ENCODE measurements around the gene MMP17.
"Not testable (repeated sequence)": the region's sequence is repeated elsewhere in the genome, so short reads cannot be mapped to it uniquely, and the experiment has no call there.

Gene MMP17

GRCh38 chr12:131799828-131800593, 28.2 kb upstream of the MMP17 start:
- no peak for DNase-seq

- DNase-seq = no peak
These were observed 27.5 kb upstream of the MMP17 start for GRCh38 chr12:131800594-131801135.

- no peak for DNase-seq
These were observed 26.8 kb upstream of the MMP17 start for GRCh38 chr12:131801254-131801866.

- DNase-seq = no peak
These were observed 24.2 kb upstream of the MMP17 start for GRCh38 chr12:131803961-131804521.

GRCh38 chr12:131805421-131805820, 22.8 kb upstream of the MMP17 start:
- no peak for DNase-seq

- DNase-seq = no peak
These were observed 21.5 kb upstream of the MMP17 start for GRCh38 chr12:131806674-131807073.

- peak in 1 of 51 donors; percentile 13 for DNase-seq
These were observed 19.3 kb upstream of the MMP17 start for GRCh38 chr12:131808744-131809371.

- not testable (repeated sequence) for DNase-seq
These were observed 18.5 kb upstream of the MMP17 start for GRCh38 chr12:131809476-131810254.

- DNase-seq = no peak
These were observed 17.5 kb upstream of the MMP17 start for GRCh38 chr12:131810726-131811125.

GRCh38 chr12:131815131-131815530, 13.1 kb upstream of the MMP17 start:
- DNase-seq = no peak

GRCh38 chr12:131816495-131816894, 11.7 kb upstream of the MMP17 start:
- DNase-seq = no peak

GRCh38 chr12:131817241-131817640, 11.0 kb upstream of the MMP17 start:
- no peak for DNase-seq

- DNase-seq = no peak
These were observed 9.2 kb upstream of the MMP17 start for GRCh38 chr12:131818821-131819585.

- DNase-seq = no peak
These were observed 3.7 kb upstream of the MMP17 start for GRCh38 chr12:131824450-131824849.

- peak in 21 of 51 donors; percentile 12 to 54 (median 31) for DNase-seq
These were observed 2.9 kb upstream of the MMP17 start for GRCh38 chr12:131825146-131825892.

- no peak for DNase-seq
These were observed 1.9 kb upstream of the MMP17 start for GRCh38 chr12:131826097-131826928.

GRCh38 chr12:131828671-131829355, 620 bp downstream of the MMP17 start:
- no peak for DNase-seq

GRCh38 chr12:131829356-131829747, 1.2 kb downstream of the MMP17 start:
- peak in 6 of 51 donors; percentile 4 to 47 (median 23) for DNase-seq
